MCF 10A (cell line): ENCODE measurements around the gene NEAT1. TPM values are rescaled to one million over a fixed set of nuclear protein-coding genes. Genes with fewer than 3 reads are reported as not detected.

Experiments used
- BruUV-seq: library from RNA; stranded (reverse); fragments of 400-500 nt; replicated peaks from 2 replicates; lab custom pipeline; 2021; lab: Mats Ljungman, UMichigan
- CTCF ChIA-PET: fragments of 300-600 bp; sonication (Branson Sonifier 250); formaldehyde crosslinking; extraction: SDS; loops from one replicate; lab custom pipeline; 2021; ENCODE audit warnings: antibody characterized with exemption, inconsistent platforms; lab: Yijun Ruan, JAX
- POLR2A ChIA-PET: fragments of 300-600, 350-650 bp; sonication (Branson Sonifier 250); formaldehyde crosslinking; extraction: SDS; loops from one replicate; lab custom pipeline; 2020; ENCODE audit warnings: antibody characterized with exemption, inconsistent platforms; lab: Yijun Ruan, JAX
- DNase-seq: peaks from one replicate; pipeline ENCODE4 v3.0.0-alpha.2; 2018; ENCODE audit not compliant: unreplicated experiment
- H3K27ac Mint-ChIP-seq: one replicate; pipeline ENCODE4 v1.8.0; 2022; ENCODE audit warnings: mild to moderate bottlenecking, low read depth, mixed read lengths; ENCODE audit not compliant: unreplicated experiment
- H3K27me3 Mint-ChIP-seq: one replicate; pipeline ENCODE4 v1.8.0; 2022; ENCODE audit warnings: mixed read lengths; ENCODE audit not compliant: insufficient read depth, unreplicated experiment
- H3K36me3 Mint-ChIP-seq: one replicate; pipeline ENCODE4 v1.8.0; 2022; ENCODE audit warnings: mild to moderate bottlenecking, moderate library complexity, mixed read lengths; ENCODE audit not compliant: insufficient read depth, unreplicated experiment
- H3K4me1 Mint-ChIP-seq: one replicate; pipeline ENCODE4 v1.8.0; 2022; ENCODE audit warnings: mixed read lengths; ENCODE audit not compliant: insufficient read depth, unreplicated experiment
- H3K4me3 Mint-ChIP-seq: one replicate; pipeline ENCODE4 v1.8.0; 2022; ENCODE audit warnings: mild to moderate bottlenecking, moderate library complexity, mixed read lengths; ENCODE audit not compliant: unreplicated experiment
- H3K9me3 Mint-ChIP-seq: one replicate; pipeline ENCODE4 v1.8.0; 2022; ENCODE audit warnings: mixed read lengths; ENCODE audit not compliant: unreplicated experiment
- intact Hi-C: fragments of 100-400 bp; cut with micrococcal nuclease; formaldehyde crosslinking; loops from 2 replicates; pipeline ENCODE4 v1.14.1; 2022
- total RNA-seq: library from RNA; stranded (reverse); gene quantifications from 2 replicates; pipeline ENCODE4 v1.2.3, GENCODE V29; 2022
- TF ChIP-seq, protein P1 (sequence below): fragments of 200-600 bp; IDR thresholded peaks from one replicate; pipeline ENCODE4 v1.8.0; 2022; ENCODE audit warnings: antibody characterized with exemption, mild to moderate bottlenecking; ENCODE audit not compliant: unreplicated experiment

The NEAT1 gene
- total RNA-seq, 1 experiment from 2014 or later, result 1,026 TPM

DNA sequence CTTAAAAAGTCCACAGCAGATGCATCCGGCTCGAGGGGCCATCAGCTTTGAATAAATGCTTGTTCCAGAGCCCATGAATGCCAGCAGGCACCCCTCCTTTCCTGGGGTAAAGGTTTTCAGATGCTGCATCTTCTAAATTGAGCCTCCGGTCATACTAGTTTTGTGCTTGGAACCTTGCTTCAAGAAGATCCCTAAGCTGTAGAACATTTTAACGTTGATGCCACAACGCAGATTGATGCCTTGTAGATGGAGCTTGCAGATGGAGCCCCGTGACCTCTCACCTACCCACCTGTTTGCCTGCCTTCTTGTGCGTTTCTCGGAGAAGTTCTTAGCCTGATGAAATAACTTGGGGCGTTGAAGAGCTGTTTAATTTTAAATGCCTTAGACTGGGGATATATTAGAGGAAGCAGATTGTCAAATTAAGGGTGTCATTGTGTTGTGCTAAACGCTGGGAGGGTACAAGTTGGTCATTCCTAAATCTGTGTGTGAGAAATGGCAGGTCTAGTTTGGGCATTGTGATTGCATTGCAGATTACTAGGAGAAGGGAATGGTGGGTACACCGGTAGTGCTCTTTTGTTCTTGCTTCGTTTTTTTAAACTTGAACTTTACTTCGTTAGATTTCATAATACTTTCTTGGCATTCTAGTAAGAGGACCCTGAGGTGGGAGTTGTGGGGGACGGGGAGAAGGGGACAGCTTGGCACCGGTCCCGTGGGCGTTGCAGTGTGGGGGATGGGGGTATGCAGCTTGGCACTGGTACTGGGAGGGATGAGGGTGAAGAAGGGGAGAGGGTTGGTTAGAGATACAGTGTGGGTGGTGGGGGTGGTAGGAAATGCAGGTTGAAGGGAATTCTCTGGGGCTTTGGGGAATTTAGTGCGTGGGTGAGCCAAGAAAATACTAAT, 1.9 kb downstream of the NEAT1 start:
- intact Hi-C loops, result no loop called here
- Mint-ChIP-seq H3K4me3 (peak overlapping the region; percentile 98), H3K36me3 (peaks cover 76% of the 10 kb centered on the region), H3K27ac (peak overlapping the region; percentile 99), H3K4me1 (peaks cover 24% of the 10 kb centered on the region), H3K27me3 (peaks cover 10% of the 10 kb centered on the region), H3K9me3 (no peaks in the 10 kb centered on the region)
- peak; percentile 57 for DNase-seq
- POLR2A ChIA-PET, result interaction anchor here (0.6 to 21.4 kb wide), 16 partner anchors 6 to 238 kb away, joined by 3 to 2994 read pairs (median 9); partner anchors contain the start of genes FAM89B, FRMD8, MALAT1 and NEAT1
- CTCF ChIA-PET, result interaction anchor here (0.6 to 1.4 kb wide), 5 partner anchors 10 to 141 kb away, joined by 3 to 6 read pairs (median 3); no protein-coding TSS in a partner anchor
- BruUV-seq, result no TSS peak
- TF ChIP-seq, protein P1, sequence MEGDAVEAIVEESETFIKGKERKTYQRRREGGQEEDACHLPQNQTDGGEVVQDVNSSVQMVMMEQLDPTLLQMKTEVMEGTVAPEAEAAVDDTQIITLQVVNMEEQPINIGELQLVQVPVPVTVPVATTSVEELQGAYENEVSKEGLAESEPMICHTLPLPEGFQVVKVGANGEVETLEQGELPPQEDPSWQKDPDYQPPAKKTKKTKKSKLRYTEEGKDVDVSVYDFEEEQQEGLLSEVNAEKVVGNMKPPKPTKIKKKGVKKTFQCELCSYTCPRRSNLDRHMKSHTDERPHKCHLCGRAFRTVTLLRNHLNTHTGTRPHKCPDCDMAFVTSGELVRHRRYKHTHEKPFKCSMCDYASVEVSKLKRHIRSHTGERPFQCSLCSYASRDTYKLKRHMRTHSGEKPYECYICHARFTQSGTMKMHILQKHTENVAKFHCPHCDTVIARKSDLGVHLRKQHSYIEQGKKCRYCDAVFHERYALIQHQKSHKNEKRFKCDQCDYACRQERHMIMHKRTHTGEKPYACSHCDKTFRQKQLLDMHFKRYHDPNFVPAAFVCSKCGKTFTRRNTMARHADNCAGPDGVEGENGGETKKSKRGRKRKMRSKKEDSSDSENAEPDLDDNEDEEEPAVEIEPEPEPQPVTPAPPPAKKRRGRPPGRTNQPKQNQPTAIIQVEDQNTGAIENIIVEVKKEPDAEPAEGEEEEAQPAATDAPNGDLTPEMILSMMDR, result no peak

DNA sequence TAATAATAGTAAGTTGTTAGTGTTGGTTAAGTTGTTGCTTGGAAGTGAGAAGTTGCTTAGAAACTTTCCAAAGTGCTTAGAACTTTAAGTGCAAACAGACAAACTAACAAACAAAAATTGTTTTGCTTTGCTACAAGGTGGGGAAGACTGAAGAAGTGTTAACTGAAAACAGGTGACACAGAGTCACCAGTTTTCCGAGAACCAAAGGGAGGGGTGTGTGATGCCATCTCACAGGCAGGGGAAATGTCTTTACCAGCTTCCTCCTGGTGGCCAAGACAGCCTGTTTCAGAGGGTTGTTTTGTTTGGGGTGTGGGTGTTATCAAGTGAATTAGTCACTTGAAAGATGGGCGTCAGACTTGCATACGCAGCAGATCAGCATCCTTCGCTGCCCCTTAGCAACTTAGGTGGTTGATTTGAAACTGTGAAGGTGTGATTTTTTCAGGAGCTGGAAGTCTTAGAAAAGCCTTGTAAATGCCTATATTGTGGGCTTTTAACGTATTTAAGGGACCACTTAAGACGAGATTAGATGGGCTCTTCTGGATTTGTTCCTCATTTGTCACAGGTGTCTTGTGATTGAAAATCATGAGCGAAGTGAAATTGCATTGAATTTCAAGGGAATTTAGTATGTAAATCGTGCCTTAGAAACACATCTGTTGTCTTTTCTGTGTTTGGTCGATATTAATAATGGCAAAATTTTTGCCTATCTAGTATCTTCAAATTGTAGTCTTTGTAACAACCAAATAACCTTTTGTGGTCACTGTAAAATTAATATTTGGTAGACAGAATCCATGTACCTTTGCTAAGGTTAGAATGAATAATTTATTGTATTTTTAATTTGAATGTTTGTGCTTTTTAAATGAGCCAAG, 2.7 kb downstream of the NEAT1 start:
- H3K4me3 Mint-ChIP-seq, result peak overlapping the region; percentile 98
- ChIA-PET POLR2A (interaction anchor here (1.3 to 21.4 kb wide), 12 partner anchors 7 to 237 kb away, joined by 3 to 2994 read pairs (median 123); partner anchors contain the start of genes FRMD8, MALAT1, NEAT1 and PCNX3), CTCF (no interaction called here)
- TF ChIP-seq, protein P1, result no peak
- H3K4me1 Mint-ChIP-seq, result peaks cover 25% of the 10 kb centered on the region
- peak; percentile 76 for DNase-seq
- TSS peak; percentile 8 for BruUV-seq
- H3K27ac Mint-ChIP-seq, result peak overlapping the region; percentile 99
- peaks cover 85% of the 10 kb centered on the region for H3K36me3 Mint-ChIP-seq
- H3K9me3 Mint-ChIP-seq, result no peaks in the 10 kb centered on the region
- intact Hi-C loops, result no loop called here
- H3K27me3 Mint-ChIP-seq, result peaks cover 10% of the 10 kb centered on the region

DNA sequence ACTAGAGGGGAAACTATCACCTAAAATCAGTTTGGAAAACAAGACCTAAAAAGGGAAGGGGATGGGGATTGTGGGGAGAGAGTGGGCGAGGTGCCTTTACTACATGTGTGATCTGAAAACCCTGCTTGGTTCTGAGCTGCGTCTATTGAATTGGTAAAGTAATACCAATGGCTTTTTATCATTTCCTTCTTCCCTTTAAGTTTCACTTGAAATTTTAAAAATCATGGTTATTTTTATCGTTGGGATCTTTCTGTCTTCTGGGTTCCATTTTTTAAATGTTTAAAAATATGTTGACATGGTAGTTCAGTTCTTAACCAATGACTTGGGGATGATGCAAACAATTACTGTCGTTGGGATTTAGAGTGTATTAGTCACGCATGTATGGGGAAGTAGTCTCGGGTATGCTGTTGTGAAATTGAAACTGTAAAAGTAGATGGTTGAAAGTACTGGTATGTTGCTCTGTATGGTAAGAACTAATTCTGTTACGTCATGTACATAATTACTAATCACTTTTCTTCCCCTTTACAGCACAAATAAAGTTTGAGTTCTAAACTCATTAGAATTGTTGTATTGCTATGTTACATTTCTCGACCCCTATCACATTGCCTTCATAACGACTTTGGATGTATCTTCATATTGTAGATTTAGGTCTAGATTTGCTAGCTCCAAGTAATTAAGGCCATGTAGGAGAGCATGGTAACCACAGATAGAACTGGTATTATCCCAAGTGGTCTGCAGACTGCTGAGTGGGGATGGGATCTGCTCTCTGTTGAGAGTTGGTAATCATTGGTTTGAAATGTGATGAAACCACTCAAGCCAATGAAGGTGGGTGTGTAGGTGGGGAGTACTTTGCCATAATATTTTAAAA, 3.6 kb downstream of the NEAT1 start:
- TF ChIP-seq, protein P1, result no peak
- POLR2A ChIA-PET, result interaction anchor here (2.0 to 21.4 kb wide), 8 partner anchors 8 to 237 kb away, joined by 7 to 2994 read pairs (median 382); partner anchors contain the start of genes FRMD8, MALAT1, NEAT1 and PCNX3
- DNase-seq, result peak; percentile 90
- Mint-ChIP-seq H3K36me3 (peaks cover 94% of the 10 kb centered on the region), H3K27ac (peak overlapping the region; percentile 99), H3K9me3 (no peaks in the 10 kb centered on the region), H3K27me3 (peaks cover 10% of the 10 kb centered on the region), H3K4me1 (peaks cover 31% of the 10 kb centered on the region), H3K4me3 (peak overlapping the region; percentile 98)
- BruUV-seq, result TSS peak; percentile 20
- CTCF ChIA-PET, result interaction anchor here (0.6 kb wide), 1 partner anchor 73 kb away, joined by 3 read pairs; the partner anchor contains the start of gene MALAT1
- intact Hi-C loops, result no loop called here
